ENCODE measurements around the gene RPS6KB2. TPM values are rescaled to one million over a fixed set of nuclear protein-coding genes. Genes with fewer than 3 reads are reported as not detected.

RPS6KB2 gene
- total RNA-seq, 1 experiment from 2014 or later = 170 TPM

GRCh38 chr11:67434395-67434881, 6.1 kb downstream of the RPS6KB2 start:
- Histone ChIP-seq H3K79me2 (ENCODE audit: low read length) (peaks cover 22% of the 10 kb centered on the region), H3K9ac (ENCODE audit: low read length) (no peak overlapping the region), H3K4me1 (ENCODE audit: insufficient read depth, low read length) (peaks cover 7% of the 10 kb centered on the region), H2AFZ (ENCODE audit: low read length) (no peak overlapping the region), H3K4me2 (ENCODE audit: low read length) (no peak overlapping the region), H3F3A (ENCODE audit: low read length, unreplicated experiment) (peaks cover 9% of the 10 kb centered on the region), H3K36me3 (ENCODE audit: low read depth, low read length) (peaks cover 49% of the 10 kb centered on the region), H3K9me3 (ENCODE audit: low read length) (no peaks in the 10 kb centered on the region), H3K27ac (ENCODE audit: low read length) (no peak overlapping the region), H3K4me3 (ENCODE audit: low read length) (no peak overlapping the region), H3K9me2 (replicated peaks; ENCODE audit: low read length) (no peaks in the 10 kb centered on the region), H4K20me1 (ENCODE audit: low read length) (no peaks in the 10 kb centered on the region), H3K27me3 (ENCODE audit: low read length) (no peaks in the 10 kb centered on the region)
- DNase-seq (no peak), ATAC-seq (no peak)
- no TSS peak for BruUV-seq (replicated peaks)
- CTCF ChIA-PET = no interaction called here
- POLR2A ChIA-PET (ENCODE audit: unreplicated experiment) = no interaction called here
- TF ChIP-seq EZH2 (IDR thresholded peaks at IDR 0.05; ENCODE audit: low read length, unreplicated experiment) (no peak), EZH2phosphoT487 (IDR thresholded peaks at IDR 0.05; ENCODE audit: borderline replicate concordance, low read length) (no peak)
- TF ChIP-seq, protein P1, sequence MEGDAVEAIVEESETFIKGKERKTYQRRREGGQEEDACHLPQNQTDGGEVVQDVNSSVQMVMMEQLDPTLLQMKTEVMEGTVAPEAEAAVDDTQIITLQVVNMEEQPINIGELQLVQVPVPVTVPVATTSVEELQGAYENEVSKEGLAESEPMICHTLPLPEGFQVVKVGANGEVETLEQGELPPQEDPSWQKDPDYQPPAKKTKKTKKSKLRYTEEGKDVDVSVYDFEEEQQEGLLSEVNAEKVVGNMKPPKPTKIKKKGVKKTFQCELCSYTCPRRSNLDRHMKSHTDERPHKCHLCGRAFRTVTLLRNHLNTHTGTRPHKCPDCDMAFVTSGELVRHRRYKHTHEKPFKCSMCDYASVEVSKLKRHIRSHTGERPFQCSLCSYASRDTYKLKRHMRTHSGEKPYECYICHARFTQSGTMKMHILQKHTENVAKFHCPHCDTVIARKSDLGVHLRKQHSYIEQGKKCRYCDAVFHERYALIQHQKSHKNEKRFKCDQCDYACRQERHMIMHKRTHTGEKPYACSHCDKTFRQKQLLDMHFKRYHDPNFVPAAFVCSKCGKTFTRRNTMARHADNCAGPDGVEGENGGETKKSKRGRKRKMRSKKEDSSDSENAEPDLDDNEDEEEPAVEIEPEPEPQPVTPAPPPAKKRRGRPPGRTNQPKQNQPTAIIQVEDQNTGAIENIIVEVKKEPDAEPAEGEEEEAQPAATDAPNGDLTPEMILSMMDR (conservative IDR thresholded peaks at IDR 0.05; ENCODE audit: low read depth, low read length) = no peak
- intact Hi-C loops (cut with micrococcal nuclease) = no loop called here

DNA sequence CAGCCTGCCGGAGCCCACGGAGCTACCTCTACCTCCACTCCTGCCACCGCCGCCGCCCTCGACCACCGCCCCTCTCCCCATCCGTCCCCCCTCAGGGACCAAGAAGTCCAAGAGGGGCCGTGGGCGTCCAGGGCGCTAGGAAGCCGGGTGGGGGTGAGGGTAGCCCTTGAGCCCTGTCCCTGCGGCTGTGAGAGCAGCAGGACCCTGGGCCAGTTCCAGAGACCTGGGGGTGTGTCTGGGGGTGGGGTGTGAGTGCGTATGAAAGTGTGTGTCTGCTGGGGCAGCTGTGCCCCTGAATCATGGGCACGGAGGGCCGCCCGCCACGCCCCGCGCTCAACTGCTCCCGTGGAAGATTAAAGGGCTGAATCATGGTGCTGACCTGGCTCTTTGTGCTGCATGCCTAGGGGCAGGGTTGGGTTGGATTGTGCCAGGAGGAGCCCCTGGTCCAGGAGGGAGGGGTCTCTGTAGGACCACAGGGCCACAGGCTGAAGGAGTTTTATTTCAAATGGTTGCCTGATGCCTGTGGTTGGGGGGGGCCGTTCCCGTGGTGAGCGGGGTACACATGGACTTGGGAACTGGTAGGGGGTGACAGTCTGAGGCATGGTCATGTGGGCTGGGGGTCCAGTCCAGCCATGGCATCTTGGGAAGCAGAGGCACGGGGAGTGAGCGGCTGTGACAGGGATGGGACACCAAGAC, 6.9 kb downstream of the RPS6KB2 start:
- DNase-seq = no peak
- BruUV-seq (replicated peaks) = no TSS peak

More for the DNA sequence above, 6.9 kb downstream of the RPS6KB2 start:
- Histone ChIP-seq H2AFZ (ENCODE audit: low read length) (no peak overlapping the region), H3K36me3 (ENCODE audit: low read depth, low read length) (peaks cover 45% of the 10 kb centered on the region), H3K9ac (ENCODE audit: low read length) (no peak overlapping the region), H3K27ac (ENCODE audit: low read length) (no peak overlapping the region), H3F3A (ENCODE audit: low read length, unreplicated experiment) (peaks cover 9% of the 10 kb centered on the region), H3K4me2 (ENCODE audit: low read length) (no peak overlapping the region), H3K4me3 (ENCODE audit: low read length) (no peak overlapping the region), H3K9me3 (ENCODE audit: low read length) (no peaks in the 10 kb centered on the region), H3K4me1 (ENCODE audit: insufficient read depth, low read length) (no peaks in the 10 kb centered on the region), H3K27me3 (ENCODE audit: low read length) (no peaks in the 10 kb centered on the region), H4K20me1 (ENCODE audit: low read length) (no peaks in the 10 kb centered on the region), H3K9me2 (replicated peaks; ENCODE audit: low read length) (no peaks in the 10 kb centered on the region), H3K79me2 (ENCODE audit: low read length) (peaks cover 14% of the 10 kb centered on the region)
- no peak for TF ChIP-seq EZH2 (IDR thresholded peaks at IDR 0.05; ENCODE audit: low read length, unreplicated experiment)
- TF ChIP-seq EZH2phosphoT487 (IDR thresholded peaks at IDR 0.05; ENCODE audit: borderline replicate concordance, low read length) = no peak
- TF ChIP-seq, protein P1 (conservative IDR thresholded peaks at IDR 0.05; ENCODE audit: low read depth, low read length) = no peak
- no peak for ATAC-seq
- POLR2A ChIA-PET (ENCODE audit: unreplicated experiment) = no interaction called here
- intact Hi-C loops (cut with micrococcal nuclease) = no loop called here
- CTCF ChIA-PET = no interaction called here

Measured in PC-3 (cell line).